Measurements from ENCODE around the gene SSBP3.

The SSBP3 gene

GRCh38 chr1:54279457-54279856, 126.7 kb downstream of the SSBP3 start:
- no peak for DNase-seq (ENCODE audit: low read depth, low spot score)
- no peak overlapping the region for H3K4me3 ChIP-seq (ENCODE audit: low read length)

DNA sequence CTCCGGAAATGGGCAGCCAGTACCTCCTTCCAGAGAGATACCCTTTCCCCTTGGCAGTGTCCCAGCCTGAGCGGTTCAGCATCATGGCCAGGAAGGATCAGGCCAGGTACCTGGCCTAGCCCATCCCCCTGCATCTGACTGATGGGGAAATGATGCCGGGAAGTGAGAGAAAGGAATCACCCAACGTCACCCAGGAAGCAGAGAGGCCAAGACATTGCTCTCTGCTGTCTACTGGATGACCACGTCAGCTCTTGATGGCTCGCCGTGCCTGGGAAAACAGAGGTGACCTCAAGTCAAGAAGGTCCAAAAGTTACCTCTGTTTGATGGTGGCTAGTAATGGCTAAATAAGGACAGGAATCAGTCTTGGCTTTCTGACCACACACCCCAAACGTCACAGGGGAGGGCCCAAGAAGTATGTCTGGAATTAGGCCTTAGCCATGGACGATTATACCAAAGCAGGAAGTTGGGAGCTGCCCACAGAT, 127.2 kb downstream of the SSBP3 start:
- H3K4me3 ChIP-seq (ENCODE audit: low read length): no peak overlapping the region
- DNase-seq (ENCODE audit: low read depth, low spot score): no peak

- DNase-seq (ENCODE audit: low read depth, low spot score): no peak
- H3K4me3 ChIP-seq (ENCODE audit: low read length): no peak overlapping the region
These were observed 128.5 kb downstream of the SSBP3 start for GRCh38 chr1:54277451-54278341.

GRCh38 chr1:54276617-54277450, 129.4 kb downstream of the SSBP3 start:
- no peak for DNase-seq (ENCODE audit: low read depth, low spot score)
- H3K4me3 ChIP-seq (ENCODE audit: low read length): no peak overlapping the region

GRCh38 chr1:54275349-54275748, 130.8 kb downstream of the SSBP3 start:
- no peak for DNase-seq (ENCODE audit: low read depth, low spot score)

DNA sequence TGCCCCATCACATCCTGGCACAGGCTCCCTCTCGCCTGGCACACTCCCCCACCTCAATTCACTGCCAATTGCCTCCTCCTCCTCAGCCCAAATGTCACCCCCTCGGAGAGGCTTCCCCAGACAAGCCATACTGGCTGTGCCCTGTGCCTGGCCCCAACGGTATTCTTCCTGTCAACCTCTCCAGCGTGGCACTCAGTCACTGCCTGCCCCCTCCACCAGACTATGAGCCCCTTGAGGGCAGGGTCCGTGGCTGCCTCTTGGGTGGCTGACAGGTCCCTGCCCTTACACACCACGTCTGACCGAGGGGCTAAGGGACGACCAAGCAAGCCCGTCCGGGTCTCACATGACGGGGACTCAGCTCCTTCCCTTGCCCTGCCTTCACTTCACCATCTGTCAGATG, 131.3 kb downstream of the SSBP3 start:
- no peak overlapping the region for H3K4me3 ChIP-seq (ENCODE audit: low read length)
- DNase-seq (ENCODE audit: low read depth, low spot score): no peak

More at GRCh38 chr1:54275349-54275748, 130.8 kb downstream of the SSBP3 start:
- H3K4me3 ChIP-seq (ENCODE audit: low read length): no peak overlapping the region

- no peak overlapping the region for H3K4me3 ChIP-seq (ENCODE audit: low read length)
- no peak for DNase-seq (ENCODE audit: low read depth, low spot score)
These were observed 131.7 kb downstream of the SSBP3 start for GRCh38 chr1:54274448-54274847.

- no peak for DNase-seq (ENCODE audit: low read depth, low spot score)
- H3K4me3 ChIP-seq (ENCODE audit: low read length): no peak overlapping the region
These were observed 132.4 kb downstream of the SSBP3 start for GRCh38 chr1:54273795-54274163.

DNA sequence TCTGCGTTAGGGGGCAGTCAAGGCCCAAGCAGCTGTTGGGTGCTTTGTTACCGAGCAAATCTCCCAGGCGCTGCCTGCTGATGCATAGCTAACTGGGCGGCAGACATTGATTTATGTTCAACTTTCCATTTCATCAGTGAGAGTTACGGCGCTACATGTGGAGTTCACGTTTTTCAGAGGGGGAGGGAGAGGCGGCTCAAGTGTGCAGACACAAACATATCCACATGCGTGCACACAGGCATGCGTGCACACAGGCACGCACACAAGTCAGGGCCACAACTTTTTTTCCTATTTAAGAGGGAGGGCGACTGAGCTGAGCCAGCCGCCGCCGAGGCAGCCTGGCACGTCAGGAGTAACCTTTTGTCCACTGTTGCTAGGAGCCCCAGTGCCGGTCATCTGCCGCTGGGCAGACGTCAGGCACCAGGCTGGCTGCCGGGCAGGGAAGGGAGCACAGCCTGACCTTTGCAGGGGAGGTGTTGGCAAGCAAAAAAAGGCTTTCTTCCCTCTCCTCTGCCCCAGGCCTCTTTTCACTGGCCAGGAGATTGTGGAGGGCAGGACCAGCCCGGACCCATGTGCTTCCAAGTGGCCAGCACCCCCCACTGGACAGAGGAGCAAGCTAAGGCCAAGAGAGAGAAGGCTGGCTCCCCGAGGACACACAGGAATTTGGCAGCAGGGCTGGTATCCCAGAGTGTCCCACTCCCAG, 133.0 kb downstream of the SSBP3 start:
- no peak for DNase-seq (ENCODE audit: low read depth, low spot score)
- H3K4me3 ChIP-seq (ENCODE audit: low read length): no peak overlapping the region

DNA sequence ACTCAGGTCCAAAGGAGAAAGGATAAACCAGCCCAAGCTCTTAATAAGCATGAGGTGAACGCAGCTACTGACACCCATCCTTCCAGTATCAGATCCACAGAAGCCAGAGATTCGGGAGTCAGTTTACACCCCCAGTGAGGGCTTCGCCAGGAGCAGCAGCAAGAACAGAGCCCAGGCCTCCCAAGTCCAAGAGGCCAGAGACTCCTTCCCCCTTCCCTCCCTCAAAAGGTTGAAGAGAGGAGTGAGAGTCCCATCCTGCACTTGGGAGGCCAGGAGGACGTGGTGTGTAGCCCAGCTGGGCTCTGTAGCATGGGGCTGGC, 133.5 kb downstream of the SSBP3 start:
- no peak for DNase-seq (ENCODE audit: low read depth, low spot score)
- H3K4me3 ChIP-seq (ENCODE audit: low read length): no peak overlapping the region

DNA sequence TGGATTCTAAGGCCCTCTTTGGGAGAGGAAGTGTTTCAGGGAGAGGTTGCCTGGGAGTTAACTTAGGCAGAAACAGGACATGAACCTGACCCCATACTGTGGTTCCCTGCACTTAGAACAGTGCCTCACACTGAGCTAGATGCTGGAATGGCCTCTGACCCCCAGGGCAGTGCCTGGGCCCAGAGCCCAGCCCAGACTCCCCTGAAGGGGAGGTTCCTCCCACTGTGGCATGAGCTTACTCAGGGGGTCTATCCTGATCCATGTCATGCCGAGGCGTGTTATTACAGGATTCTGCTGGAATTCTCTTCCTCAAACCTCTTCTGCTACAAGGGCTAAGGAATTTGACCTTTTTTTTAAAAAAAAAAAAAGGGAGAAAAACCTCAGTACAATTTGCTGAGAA, 134.1 kb downstream of the SSBP3 start:
- DNase-seq (ENCODE audit: low read depth, low spot score): no peak
- H3K4me3 ChIP-seq (ENCODE audit: low read length): no peak overlapping the region

- no peak for DNase-seq (ENCODE audit: low read depth, low spot score)
- no peak overlapping the region for H3K4me3 ChIP-seq (ENCODE audit: low read length)
These were observed 134.9 kb downstream of the SSBP3 start for GRCh38 chr1:54271341-54271740.

DNA sequence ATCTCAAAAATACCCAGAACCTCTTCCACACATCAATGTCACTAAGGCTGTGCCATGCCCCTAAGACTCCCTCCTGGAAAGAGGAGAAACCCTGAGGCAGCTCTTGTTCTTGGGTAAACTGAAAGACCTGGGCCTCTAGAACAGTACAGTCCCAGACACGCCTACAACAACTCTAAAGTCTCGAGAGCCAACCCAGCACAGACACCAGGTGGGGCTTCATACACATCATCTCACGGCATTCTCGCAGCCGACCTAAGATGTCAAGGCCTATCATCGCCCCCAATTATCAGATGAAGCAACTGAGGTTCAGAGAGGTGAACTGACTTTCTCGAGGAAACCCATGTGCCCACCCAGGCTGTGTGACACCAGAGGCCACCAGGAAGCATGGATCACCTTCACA, 135.7 kb downstream of the SSBP3 start:
- H3K4me3 ChIP-seq (ENCODE audit: low read length): no peak overlapping the region
- no peak for DNase-seq (ENCODE audit: low read depth, low spot score)

GRCh38 chr1:54268762-54269297, 137.4 kb downstream of the SSBP3 start:
- no peak overlapping the region for H3K4me3 ChIP-seq (ENCODE audit: low read length)
- DNase-seq (ENCODE audit: low read depth, low spot score): no peak

- DNase-seq (ENCODE audit: low read depth, low spot score): no peak
- H3K4me3 ChIP-seq (ENCODE audit: low read length): no peak overlapping the region
These were observed 138.1 kb downstream of the SSBP3 start for GRCh38 chr1:54267815-54268761.

DNA sequence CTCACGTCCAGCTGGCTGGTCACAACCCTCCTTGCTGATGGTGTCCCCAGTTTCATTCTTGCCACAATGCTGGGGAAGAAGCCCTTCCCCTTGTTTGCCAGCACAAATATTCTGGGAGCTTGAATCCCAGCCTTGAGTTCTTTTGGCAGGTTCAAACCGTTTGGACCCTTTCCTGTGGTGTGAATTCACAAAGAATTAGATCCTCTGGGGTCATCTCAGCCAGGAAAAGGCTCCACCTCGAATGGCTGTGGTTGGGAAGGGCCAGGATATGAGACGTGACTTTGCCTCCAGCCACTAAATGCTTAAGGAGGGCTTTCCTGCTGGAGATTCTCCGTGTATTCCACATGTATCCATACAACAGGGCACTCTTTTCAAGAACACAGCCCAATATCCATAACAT, 139.3 kb downstream of the SSBP3 start:
- H3K4me3 ChIP-seq (ENCODE audit: low read length): no peak overlapping the region
- no peak for DNase-seq (ENCODE audit: low read depth, low spot score)

DNA sequence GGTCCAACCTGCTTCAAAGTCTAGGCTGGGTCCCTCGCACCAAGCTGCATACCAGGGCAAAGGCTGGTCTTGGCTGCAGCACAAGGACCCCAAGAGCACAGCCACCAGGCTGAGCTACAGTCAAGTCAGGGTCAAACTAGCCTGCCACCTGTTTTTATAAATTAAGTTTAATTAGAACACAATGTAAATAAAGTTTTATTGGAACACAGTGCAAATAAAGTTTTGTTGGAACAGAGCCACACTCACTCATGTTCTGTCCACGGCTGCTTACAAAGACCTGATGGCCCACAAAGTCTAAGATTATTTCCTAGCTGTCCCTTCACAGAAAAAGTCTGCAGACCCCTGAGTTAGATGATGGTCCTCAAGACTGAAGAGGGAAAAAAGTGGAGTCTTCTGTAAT, 140.0 kb downstream of the SSBP3 start:
- H3K4me3 ChIP-seq (ENCODE audit: low read length): no peak overlapping the region
- DNase-seq (ENCODE audit: low read depth, low spot score): no peak

- H3K4me3 ChIP-seq (ENCODE audit: low read length): no peak overlapping the region
- DNase-seq (ENCODE audit: low read depth, low spot score): no peak
These were observed 140.5 kb downstream of the SSBP3 start for GRCh38 chr1:54265659-54266058.

Measured in Jurkat, Clone E6-1 (cell line).